HEK293 (cell line): ENCODE results near the gene SPECC1L.
A peak's percentile ranks its signal among the peaks of the same experiment; 100 is the strongest.

Experiments
- GFI1B ChIP-seq: fragments of 450-650 bp; formaldehyde crosslinking; IDR thresholded peaks from 2 replicates; pipeline ENCODE4 v1.5.1; 2016; ENCODE audit warnings: missing biosample characterization, missing genetic modification characterization
- GLI4 ChIP-seq: fragments of 450-650 bp; formaldehyde crosslinking; IDR thresholded peaks from 2 replicates; pipeline ENCODE4 v1.5.1; 2016; ENCODE audit warnings: missing biosample characterization, missing genetic modification characterization
- KLF8 ChIP-seq: fragments of 450-650 bp; formaldehyde crosslinking; IDR thresholded peaks from 2 replicates; pipeline ENCODE4 v1.5.1; 2016; ENCODE audit warnings: missing biosample characterization, missing genetic modification characterization
- MYNN ChIP-seq: fragments of 450-650 bp; formaldehyde crosslinking; IDR thresholded peaks from 2 replicates; pipeline ENCODE4 v1.5.1; 2016; ENCODE audit warnings: missing biosample characterization, missing genetic modification characterization, borderline replicate concordance
- ZFHX2 ChIP-seq: fragments of 450-650 bp; formaldehyde crosslinking; conservative IDR thresholded peaks from 2 replicates; pipeline ENCODE4 v1.5.1; 2016; ENCODE audit warnings: missing biosample characterization, missing genetic modification characterization
- ZNF391 ChIP-seq: fragments of 450-650 bp; formaldehyde crosslinking; IDR thresholded peaks from 2 replicates; pipeline ENCODE4 v1.5.1; 2016; ENCODE audit warnings: low read depth, missing biosample characterization, missing genetic modification characterization, borderline replicate concordance
- ZNF394 ChIP-seq: fragments of 450-650 bp; formaldehyde crosslinking; IDR thresholded peaks from 2 replicates; pipeline ENCODE4 v1.5.1; 2016; ENCODE audit warnings: missing biosample characterization, missing genetic modification characterization, mild to moderate bottlenecking, moderate library complexity, borderline replicate concordance
- ZNF621 ChIP-seq: fragments of 450-650 bp; formaldehyde crosslinking; IDR thresholded peaks from 2 replicates; pipeline ENCODE4 v1.5.1; 2017; ENCODE audit warnings: missing biosample characterization, missing genetic modification characterization
- ZNF623 ChIP-seq: fragments of 450-650 bp; formaldehyde crosslinking; IDR thresholded peaks from 2 replicates; pipeline ENCODE4 v1.5.1; 2016; ENCODE audit warnings: missing biosample characterization, missing genetic modification characterization
- ZNF701 ChIP-seq: fragments of 450-650 bp; formaldehyde crosslinking; IDR thresholded peaks from 2 replicates; pipeline ENCODE4 v1.5.1; 2016; ENCODE audit warnings: missing biosample characterization, missing genetic modification characterization
- ZNF830 ChIP-seq: fragments of 450-650 bp; IDR thresholded peaks from 2 replicates; pipeline ENCODE4 v1.5.0; 2018; ENCODE audit warnings: missing biosample characterization, missing genetic modification characterization, low read depth, mild to moderate bottlenecking, moderate library complexity
- ZSCAN23 ChIP-seq: fragments of 450-650 bp; formaldehyde crosslinking; IDR thresholded peaks from 2 replicates; pipeline ENCODE4 v1.5.1; 2016; ENCODE audit warnings: missing biosample characterization, missing genetic modification characterization
- TF ChIP-seq, protein P1 (sequence below): fragments of 450-650 bp; formaldehyde crosslinking; IDR thresholded peaks from 2 replicates; pipeline ENCODE4 v1.5.1; 2016; ENCODE audit warnings: missing biosample characterization, missing genetic modification characterization, borderline replicate concordance
- TF ChIP-seq, protein P2 (sequence below): fragments of 450-650 bp; formaldehyde crosslinking; IDR thresholded peaks from 2 replicates; pipeline ENCODE4 v1.5.1; 2016; ENCODE audit warnings: missing biosample characterization, missing genetic modification characterization, low read depth
- TF ChIP-seq, protein P3 (sequence below): fragments of 450-650 bp; formaldehyde crosslinking; conservative IDR thresholded peaks from 2 replicates; pipeline ENCODE4 v1.5.1; 2016; ENCODE audit warnings: low read depth, missing biosample characterization, missing genetic modification characterization
- TF ChIP-seq, protein P4 (sequence below): fragments of 450-650 bp; formaldehyde crosslinking; IDR thresholded peaks from 2 replicates; pipeline ENCODE4 v1.5.1; 2016; ENCODE audit warnings: missing biosample characterization, missing genetic modification characterization, borderline replicate concordance
- TF ChIP-seq, protein P5 (sequence below): fragments of 450-650 bp; formaldehyde crosslinking; IDR thresholded peaks from 2 replicates; pipeline ENCODE4 v1.5.1; 2017; ENCODE audit warnings: missing biosample characterization, missing genetic modification characterization
- TF ChIP-seq, protein P6 (sequence below): fragments of 450-650 bp; formaldehyde crosslinking; IDR thresholded peaks from 2 replicates; pipeline ENCODE4 v1.5.1; 2016; ENCODE audit warnings: missing biosample characterization, missing genetic modification characterization

Gene SPECC1L

DNA sequence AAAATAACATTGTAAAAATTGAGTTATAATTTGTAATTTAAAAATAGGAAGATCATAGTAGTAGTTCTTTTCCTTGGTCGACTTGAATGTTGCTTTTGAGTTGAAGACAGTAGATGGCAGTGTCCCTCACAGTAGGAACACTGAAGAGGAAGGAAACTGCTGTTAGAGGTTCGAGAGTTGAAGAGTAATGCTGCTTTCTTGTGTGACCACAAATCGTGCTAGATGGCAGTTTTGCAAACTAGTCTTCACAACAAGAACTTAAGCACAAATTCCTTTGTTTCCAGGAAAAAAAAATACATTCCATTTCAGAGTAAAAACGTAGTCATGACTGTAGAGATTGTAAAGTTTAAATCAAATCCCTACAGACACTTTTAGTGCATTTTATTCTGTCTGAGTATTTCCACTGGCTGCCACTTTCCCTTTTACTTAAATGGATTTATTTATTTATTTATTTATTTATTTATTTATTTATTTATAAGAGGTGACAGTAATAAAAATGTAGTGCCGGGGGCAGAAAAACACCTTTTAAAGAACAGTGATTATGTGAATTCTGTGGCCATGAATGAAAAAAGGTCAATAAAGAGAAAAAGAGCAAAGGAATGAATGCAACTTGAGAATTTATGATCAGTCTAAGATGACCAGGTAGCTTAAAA lies 54.6 kb downstream of the SPECC1L start (continued):
- TF ChIP-seq, protein P1, sequence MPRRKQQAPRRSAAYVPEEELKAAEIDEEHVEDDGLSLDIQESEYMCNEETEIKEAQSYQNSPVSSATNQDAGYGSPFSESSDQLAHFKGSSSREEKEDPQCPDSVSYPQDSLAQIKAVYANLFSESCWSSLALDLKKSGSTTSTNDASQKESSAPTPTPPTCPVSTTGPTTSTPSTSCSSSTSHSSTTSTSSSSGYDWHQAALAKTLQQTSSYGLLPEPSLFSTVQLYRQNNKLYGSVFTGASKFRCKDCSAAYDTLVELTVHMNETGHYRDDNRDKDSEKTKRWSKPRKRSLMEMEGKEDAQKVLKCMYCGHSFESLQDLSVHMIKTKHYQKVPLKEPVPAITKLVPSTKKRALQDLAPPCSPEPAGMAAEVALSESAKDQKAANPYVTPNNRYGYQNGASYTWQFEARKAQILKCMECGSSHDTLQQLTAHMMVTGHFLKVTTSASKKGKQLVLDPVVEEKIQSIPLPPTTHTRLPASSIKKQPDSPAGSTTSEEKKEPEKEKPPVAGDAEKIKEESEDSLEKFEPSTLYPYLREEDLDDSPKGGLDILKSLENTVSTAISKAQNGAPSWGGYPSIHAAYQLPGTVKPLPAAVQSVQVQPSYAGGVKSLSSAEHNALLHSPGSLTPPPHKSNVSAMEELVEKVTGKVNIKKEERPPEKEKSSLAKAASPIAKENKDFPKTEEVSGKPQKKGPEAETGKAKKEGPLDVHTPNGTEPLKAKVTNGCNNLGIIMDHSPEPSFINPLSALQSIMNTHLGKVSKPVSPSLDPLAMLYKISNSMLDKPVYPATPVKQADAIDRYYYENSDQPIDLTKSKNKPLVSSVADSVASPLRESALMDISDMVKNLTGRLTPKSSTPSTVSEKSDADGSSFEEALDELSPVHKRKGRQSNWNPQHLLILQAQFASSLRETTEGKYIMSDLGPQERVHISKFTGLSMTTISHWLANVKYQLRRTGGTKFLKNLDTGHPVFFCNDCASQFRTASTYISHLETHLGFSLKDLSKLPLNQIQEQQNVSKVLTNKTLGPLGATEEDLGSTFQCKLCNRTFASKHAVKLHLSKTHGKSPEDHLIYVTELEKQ: peak; percentile 31; the same call in 1 of the 2 replicates
- TF ChIP-seq ZNF391 (tag by site-specific recombination): no peak
- TF ChIP-seq ZNF830: no peak
- TF ChIP-seq, protein P2, sequence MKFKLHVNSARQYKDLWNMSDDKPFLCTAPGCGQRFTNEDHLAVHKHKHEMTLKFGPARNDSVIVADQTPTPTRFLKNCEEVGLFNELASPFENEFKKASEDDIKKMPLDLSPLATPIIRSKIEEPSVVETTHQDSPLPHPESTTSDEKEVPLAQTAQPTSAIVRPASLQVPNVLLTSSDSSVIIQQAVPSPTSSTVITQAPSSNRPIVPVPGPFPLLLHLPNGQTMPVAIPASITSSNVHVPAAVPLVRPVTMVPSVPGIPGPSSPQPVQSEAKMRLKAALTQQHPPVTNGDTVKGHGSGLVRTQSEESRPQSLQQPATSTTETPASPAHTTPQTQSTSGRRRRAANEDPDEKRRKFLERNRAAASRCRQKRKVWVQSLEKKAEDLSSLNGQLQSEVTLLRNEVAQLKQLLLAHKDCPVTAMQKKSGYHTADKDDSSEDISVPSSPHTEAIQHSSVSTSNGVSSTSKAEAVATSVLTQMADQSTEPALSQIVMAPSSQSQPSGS: no peak
- TF ChIP-seq KLF8 (tag by site-specific recombination): no peak
- TF ChIP-seq ZFHX2 (tag by site-specific recombination): no peak
- no peak for TF ChIP-seq ZNF701 (tag by site-specific recombination)
- TF ChIP-seq, protein P3, sequence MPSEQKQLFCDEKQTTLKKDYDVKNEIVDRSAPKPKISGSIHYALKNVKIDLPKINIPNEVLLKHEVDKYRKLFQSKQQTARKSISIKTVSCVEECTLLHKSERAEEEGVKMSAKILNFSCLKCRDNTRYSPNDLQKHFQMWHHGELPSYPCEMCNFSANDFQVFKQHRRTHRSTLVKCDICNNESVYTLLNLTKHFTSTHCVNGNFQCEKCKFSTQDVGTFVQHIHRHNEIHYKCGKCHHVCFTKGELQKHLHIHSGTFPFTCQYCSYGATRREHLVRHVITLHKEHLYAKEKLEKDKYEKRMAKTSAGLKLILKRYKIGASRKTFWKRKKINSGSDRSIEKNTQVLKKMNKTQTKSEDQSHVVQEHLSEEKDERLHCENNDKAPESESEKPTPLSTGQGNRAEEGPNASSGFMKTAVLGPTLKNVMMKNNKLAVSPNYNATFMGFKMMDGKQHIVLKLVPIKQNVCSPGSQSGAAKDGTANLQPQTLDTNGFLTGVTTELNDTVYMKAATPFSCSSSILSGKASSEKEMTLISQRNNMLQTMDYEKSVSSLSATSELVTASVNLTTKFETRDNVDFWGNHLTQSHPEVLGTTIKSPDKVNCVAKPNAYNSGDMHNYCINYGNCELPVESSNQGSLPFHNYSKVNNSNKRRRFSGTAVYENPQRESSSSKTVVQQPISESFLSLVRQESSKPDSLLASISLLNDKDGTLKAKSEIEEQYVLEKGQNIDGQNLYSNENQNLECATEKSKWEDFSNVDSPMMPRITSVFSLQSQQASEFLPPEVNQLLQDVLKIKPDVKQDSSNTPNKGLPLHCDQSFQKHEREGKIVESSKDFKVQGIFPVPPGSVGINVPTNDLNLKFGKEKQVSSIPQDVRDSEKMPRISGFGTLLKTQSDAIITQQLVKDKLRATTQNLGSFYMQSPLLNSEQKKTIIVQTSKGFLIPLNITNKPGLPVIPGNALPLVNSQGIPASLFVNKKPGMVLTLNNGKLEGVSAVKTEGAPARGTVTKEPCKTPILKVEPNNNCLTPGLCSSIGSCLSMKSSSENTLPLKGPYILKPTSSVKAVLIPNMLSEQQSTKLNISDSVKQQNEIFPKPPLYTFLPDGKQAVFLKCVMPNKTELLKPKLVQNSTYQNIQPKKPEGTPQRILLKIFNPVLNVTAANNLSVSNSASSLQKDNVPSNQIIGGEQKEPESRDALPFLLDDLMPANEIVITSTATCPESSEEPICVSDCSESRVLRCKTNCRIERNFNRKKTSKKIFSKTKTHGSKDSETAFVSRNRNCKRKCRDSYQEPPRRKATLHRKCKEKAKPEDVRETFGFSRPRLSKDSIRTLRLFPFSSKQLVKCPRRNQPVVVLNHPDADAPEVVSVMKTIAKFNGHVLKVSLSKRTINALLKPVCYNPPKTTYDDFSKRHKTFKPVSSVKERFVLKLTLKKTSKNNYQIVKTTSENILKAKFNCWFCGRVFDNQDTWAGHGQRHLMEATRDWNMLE (tag by site-specific recombination): peak; percentile 95
- peak; percentile 44; the same call in 1 of the 2 replicates for TF ChIP-seq MYNN
- TF ChIP-seq, protein P4, sequence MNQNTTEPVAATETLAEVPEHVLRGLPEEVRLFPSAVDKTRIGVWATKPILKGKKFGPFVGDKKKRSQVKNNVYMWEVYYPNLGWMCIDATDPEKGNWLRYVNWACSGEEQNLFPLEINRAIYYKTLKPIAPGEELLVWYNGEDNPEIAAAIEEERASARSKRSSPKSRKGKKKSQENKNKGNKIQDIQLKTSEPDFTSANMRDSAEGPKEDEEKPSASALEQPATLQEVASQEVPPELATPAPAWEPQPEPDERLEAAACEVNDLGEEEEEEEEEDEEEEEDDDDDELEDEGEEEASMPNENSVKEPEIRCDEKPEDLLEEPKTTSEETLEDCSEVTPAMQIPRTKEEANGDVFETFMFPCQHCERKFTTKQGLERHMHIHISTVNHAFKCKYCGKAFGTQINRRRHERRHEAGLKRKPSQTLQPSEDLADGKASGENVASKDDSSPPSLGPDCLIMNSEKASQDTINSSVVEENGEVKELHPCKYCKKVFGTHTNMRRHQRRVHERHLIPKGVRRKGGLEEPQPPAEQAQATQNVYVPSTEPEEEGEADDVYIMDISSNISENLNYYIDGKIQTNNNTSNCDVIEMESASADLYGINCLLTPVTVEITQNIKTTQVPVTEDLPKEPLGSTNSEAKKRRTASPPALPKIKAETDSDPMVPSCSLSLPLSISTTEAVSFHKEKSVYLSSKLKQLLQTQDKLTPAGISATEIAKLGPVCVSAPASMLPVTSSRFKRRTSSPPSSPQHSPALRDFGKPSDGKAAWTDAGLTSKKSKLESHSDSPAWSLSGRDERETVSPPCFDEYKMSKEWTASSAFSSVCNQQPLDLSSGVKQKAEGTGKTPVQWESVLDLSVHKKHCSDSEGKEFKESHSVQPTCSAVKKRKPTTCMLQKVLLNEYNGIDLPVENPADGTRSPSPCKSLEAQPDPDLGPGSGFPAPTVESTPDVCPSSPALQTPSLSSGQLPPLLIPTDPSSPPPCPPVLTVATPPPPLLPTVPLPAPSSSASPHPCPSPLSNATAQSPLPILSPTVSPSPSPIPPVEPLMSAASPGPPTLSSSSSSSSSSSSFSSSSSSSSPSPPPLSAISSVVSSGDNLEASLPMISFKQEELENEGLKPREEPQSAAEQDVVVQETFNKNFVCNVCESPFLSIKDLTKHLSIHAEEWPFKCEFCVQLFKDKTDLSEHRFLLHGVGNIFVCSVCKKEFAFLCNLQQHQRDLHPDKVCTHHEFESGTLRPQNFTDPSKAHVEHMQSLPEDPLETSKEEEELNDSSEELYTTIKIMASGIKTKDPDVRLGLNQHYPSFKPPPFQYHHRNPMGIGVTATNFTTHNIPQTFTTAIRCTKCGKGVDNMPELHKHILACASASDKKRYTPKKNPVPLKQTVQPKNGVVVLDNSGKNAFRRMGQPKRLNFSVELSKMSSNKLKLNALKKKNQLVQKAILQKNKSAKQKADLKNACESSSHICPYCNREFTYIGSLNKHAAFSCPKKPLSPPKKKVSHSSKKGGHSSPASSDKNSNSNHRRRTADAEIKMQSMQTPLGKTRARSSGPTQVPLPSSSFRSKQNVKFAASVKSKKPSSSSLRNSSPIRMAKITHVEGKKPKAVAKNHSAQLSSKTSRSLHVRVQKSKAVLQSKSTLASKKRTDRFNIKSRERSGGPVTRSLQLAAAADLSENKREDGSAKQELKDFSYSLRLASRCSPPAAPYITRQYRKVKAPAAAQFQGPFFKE (tag by site-specific recombination): no peak
- TF ChIP-seq ZSCAN23 (tag by site-specific recombination): no peak
- TF ChIP-seq GLI4 (tag by site-specific recombination): no peak
- TF ChIP-seq ZNF623 (tag by site-specific recombination): peak; percentile 83
- TF ChIP-seq, protein P5, sequence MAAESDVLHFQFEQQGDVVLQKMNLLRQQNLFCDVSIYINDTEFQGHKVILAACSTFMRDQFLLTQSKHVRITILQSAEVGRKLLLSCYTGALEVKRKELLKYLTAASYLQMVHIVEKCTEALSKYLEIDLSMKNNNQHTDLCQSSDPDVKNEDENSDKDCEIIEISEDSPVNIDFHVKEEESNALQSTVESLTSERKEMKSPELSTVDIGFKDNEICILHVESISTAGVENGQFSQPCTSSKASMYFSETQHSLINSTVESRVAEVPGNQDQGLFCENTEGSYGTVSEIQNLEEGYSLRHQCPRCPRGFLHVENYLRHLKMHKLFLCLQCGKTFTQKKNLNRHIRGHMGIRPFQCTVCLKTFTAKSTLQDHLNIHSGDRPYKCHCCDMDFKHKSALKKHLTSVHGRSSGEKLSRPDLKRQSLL (tag by site-specific recombination): no peak
- TF ChIP-seq ZNF621: no peak
- TF ChIP-seq, protein P6, sequence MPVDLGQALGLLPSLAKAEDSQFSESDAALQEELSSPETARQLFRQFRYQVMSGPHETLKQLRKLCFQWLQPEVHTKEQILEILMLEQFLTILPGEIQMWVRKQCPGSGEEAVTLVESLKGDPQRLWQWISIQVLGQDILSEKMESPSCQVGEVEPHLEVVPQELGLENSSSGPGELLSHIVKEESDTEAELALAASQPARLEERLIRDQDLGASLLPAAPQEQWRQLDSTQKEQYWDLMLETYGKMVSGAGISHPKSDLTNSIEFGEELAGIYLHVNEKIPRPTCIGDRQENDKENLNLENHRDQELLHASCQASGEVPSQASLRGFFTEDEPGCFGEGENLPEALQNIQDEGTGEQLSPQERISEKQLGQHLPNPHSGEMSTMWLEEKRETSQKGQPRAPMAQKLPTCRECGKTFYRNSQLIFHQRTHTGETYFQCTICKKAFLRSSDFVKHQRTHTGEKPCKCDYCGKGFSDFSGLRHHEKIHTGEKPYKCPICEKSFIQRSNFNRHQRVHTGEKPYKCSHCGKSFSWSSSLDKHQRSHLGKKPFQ (tag by site-specific recombination): 0 out of 2 replicates have a peak, but pooled peaks have one; percentile 37
- TF ChIP-seq GFI1B: no peak
- TF ChIP-seq ZNF394 (tag by site-specific recombination): peak; percentile 97
